Fibroblast of peridontal ligament (primary cell): ENCODE results near the gene LAMC3.

Experiments used
- DNase-seq: peaks from one replicate; pipeline ENCODE4 v3.0.0-alpha.2; 2010; ENCODE audit errors: extremely low read depth

LAMC3 gene

DNA sequence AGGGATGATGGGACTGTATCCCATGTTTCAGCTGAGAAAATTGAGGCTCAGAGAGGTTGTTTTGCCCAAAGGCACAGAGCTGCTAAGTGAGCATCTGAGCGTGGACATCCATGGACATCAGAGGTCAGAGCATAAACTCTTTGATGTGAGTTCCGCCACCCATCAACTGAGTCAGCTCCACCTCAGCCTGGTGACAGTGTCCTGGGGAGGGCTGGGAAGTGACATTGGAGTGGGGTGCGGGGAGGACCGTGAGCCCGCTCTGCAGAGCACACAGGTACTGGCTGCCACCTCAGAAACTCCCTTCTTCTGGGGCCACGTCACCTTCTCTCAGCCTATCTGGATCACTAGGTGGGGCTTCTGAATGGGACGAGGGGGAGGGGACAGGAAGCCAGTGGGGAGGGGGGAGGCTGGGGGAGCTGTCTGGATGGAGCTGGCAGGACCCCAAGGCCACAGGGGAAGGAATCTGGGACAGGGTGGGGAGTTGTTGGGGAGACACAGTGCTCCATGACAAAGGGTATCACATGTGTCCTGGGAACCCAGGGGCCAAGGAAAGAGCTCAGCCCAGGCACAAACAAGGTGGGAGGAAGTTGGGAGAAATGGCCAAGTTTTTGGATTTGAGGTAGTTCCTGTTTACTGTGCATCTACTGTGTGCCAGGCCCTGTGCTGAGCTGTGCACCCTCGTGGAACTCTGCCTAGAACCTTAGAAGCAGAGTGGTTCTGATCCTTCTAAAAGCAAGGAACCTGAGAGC, 2.5 kb downstream of the LAMC3 start:
- no peak for DNase-seq

DNA sequence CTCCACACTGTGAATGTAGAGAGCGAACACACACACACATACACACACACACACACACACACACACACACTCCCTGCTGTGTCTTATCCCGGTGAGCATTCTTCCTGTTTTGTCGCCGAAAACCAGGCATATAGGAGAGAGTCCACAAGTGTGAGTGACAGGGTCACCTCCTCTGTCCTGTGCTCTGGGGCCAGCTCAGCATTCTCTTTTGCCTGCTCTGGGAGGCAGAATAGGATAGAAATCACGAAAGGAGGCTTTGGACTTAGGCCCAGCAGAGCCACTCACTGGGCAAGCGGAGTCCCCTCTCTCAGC, 3.0 kb downstream of the LAMC3 start:
- no peak for DNase-seq

DNA sequence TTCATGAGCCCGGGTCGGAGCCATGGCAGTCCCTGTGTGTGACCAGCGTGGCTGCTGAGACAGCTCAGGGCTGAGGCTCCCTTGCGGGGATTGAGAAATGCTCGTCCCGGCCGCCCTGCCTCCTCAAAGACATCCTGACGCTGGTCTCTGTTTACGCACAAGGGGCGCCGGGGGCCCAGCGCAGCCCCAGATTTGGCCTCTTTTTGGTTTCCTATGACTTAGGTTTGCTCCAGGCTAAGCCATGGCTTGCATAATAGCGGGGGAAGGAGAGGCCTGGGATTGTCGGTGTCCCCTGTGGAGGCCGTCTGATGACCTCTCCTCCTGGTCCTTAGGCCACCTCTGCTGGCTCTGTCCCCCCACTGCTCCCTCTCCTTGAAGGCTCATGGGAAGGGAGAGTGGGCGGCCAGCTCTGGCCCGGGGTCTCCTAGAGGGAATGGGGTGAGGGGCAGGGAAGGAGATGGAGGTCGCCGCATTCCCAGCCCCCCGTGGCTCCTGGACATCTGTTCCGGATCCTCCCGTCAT, 3.5 kb downstream of the LAMC3 start:
- DNase-seq = no peak

DNA sequence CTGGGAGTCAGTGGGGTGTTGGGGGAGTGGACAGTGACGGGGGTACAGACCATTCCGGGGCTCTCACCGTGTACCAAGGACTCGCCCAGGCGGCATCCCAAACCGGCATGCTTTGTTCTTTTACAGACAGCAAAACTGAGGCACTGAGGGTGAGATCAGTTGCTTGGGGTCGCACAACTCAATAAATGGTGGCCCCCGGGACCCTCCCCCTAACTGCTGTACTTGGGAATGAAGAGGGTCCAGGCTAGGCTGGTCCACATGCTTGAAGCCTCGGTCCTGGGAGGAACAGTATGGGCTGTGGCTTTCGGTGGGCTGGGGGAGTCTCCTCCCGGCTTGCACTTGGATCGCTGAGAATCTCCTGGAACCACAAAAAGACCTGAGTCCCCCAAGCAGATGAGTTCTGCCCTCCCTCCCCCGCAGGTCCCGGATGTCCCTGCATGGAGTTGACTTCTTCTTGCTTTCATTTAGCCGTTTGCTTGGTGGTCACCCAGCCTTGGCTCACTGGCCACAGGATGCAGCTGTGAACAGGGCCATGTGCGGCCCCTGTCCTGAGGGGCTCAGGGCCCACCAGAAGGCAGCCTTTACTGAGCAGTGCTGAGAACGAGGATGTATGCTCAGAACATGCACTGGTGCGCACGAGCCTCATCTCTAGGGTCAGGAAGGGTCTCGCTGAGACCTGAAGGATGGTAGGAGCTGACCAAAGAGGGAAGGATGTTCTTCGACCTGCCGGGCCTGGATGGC, 4.2 kb downstream of the LAMC3 start:
- DNase-seq = no peak

- no peak for DNase-seq
Observed at GRCh38 chr9:131013771-131014676, 5.0 kb downstream of the LAMC3 start.

DNA sequence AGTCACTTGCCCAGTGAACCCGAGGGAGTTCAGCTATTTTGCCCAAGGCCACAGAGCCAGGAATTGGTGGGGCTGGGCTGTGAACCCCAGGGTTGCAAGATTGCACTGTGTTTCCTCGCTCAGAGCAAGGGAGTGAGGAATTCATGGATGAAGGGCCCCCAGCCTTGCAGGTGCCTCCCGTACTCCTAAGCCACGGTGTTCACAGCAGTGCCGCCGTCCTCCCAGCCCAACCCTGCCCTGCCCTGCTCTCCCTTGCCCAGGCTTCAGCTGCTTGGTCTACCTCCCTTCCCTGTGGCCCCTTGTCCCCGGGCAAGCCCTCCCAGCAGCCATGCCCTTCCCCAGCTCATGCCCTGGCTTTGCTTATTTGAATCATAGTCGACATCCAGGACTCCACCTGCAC, 6.1 kb downstream of the LAMC3 start:
- DNase-seq = no peak

DNA sequence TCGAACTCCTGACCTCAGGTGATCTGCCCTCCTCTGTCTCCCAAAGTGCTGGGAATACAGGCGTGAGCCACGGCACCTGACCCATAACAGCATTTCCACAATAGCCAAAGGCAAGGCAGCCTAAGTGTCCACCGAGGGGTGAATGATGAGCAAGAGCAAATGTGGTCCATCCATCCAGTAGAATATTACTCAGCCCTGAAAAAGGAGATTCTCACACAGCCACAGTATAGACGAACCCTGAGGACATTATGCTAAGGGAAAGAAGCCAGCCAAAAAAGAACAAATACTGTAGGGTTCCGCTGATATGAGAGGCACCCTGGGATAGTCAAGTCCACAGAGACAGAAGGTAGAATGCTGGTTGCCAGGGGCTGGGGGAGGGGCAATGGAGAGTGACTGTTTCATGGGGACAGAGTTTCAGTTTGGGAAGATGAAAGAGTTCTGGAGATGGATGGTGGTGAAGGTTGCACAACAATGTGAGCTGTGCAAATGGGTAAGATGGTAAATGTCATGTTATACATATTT, 7.0 kb downstream of the LAMC3 start:
- no peak for DNase-seq

GRCh38 chr9:131017067-131017466, 8.1 kb downstream of the LAMC3 start:
- DNase-seq = no peak

- DNase-seq = no peak
Observed at GRCh38 chr9:131018621-131019020, 9.6 kb downstream of the LAMC3 start.

DNA sequence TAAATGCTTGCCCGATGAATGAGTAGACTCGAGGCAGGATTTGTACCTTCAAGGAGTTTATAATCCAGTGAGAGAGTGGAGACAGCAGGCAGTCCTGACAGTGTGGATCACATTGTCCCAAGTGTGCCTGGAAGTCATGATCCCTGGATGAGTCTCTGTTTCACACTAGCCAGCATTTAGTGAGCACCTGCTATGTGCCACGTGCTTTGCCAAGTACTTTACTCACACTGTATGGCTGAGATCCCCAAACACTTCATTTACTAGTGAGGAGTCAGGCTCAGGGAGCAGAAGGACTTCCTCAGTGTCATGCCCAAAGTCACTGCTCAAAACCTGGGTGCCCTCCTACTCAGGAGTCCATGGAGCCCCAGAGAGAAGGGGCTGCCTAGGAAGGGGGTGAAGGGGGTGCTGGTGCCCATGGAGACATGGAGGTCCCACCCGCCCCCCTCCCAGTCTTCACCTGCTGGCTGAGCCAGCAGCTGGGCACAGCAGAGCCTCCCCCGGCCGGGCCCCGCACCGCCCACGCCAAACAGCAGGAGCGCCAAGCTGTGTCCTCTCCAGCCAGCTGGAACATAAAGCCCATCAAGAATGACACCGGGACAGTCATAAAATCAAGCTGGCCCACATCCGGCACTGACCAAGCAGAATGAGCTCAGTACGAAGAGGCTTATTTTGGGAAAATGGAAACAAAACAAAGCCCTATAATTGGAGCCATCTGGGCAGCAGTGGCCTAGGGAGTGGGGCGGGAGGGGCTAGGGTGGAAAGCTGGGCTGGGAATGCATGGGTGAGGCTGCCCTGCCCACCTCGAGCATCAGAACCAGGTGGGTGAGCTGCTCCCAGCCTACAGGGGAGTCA, 10.6 kb downstream of the LAMC3 start:
- DNase-seq = peak; percentile 67

DNA sequence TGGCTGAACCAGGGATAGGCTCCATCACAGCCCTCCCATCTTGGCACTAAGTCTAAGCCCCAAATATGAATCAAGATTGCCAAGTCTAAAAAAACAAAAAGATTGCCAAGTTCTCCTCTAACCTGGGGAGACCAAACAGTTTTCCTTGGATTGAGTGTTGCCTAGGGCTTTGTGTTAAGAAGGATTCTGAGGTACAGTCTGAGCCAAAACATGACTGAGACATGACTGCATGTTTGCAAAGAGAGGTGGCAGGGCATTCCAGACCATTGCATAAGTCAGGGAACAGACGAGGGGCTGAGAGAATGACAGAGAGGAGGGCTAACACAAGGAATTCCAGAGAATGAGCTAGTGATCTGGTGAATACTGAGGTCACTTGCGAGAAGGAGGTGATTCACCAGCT, 11.4 kb downstream of the LAMC3 start:
- peak; percentile 80 for DNase-seq

DNA sequence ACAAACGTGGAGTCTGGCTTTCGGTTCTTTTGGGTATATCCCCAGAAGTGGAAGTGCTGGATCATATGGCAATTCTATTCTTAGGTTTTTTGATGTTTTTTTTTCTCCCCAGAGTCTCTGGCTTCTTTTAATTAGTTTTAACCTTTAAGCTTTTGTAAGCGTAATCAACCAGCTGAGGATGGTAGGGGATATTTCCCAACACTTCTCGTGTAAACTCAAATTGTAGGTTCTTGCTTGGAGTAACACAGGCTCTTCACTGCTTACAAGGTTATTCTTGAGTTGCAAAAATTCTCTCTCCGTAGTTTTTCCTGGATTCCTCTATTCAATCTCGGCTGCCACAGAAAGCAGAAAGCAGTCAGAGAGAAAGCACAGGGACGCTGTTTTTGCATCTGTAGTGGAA, 11.9 kb downstream of the LAMC3 start:
- peak; percentile 71 for DNase-seq

DNA sequence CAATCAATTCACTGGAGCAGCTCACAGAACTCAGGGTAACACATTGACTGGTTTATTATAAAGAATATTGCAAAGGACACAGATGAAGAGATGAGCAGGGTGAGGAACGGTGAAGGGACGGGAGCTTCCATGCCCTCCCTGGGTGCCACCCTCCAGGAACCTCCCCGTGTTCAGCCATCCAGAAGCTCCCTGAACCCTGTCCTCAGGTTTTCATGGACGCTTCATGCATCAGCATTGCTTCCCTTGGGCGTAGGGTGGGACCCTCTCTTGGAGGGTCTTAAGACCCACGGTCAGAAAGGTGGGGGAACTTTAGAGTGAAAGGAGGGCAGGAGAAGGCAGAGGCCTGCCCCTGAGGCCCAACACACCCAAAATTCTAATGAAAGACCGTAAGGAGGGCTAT, 12.8 kb downstream of the LAMC3 start:
- no peak for DNase-seq

DNA sequence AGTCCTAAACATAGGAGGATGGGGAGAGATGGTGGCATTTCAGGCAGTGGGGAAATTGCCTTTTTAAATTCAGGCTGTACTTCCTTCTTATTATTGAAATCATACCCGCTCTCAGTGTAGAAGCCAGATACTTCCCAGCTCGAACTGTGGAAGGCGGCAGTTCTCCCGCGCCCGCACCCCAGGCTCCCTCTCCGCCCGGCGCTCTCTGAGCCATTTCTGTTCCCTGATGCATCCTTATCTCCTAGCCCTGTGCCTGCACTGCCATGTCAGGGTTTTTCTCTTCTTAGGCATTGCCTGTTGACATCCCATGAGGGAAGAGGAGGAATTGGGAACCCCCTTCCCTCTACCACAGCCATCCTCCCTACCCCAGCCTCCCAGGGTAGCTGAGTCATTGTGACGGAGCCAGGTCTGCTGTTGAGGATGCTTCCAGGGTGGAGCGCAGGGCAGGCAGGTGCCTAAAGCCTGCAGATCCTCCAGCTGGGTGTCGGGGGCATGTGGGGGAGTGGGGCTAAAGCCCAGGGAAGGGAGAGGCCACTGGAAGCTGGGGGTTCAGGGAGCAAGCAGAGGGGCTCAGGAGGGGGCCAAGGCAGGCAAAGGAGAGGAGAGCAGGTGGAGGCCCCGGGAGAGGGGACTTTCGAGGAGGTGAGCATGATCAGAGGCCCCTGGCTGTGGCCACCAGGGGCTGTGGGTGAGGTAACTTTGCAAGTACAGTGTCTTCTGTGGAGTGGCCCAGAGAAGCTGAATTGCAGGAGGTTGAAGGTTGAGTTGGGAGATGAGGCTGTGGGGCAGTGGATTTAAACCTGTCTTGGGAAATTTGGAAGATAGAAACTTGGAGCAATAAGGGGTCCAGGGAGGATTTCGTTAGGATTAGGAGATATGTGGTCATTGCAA, 16.2 kb downstream of the LAMC3 start:
- DNase-seq = no peak

DNA sequence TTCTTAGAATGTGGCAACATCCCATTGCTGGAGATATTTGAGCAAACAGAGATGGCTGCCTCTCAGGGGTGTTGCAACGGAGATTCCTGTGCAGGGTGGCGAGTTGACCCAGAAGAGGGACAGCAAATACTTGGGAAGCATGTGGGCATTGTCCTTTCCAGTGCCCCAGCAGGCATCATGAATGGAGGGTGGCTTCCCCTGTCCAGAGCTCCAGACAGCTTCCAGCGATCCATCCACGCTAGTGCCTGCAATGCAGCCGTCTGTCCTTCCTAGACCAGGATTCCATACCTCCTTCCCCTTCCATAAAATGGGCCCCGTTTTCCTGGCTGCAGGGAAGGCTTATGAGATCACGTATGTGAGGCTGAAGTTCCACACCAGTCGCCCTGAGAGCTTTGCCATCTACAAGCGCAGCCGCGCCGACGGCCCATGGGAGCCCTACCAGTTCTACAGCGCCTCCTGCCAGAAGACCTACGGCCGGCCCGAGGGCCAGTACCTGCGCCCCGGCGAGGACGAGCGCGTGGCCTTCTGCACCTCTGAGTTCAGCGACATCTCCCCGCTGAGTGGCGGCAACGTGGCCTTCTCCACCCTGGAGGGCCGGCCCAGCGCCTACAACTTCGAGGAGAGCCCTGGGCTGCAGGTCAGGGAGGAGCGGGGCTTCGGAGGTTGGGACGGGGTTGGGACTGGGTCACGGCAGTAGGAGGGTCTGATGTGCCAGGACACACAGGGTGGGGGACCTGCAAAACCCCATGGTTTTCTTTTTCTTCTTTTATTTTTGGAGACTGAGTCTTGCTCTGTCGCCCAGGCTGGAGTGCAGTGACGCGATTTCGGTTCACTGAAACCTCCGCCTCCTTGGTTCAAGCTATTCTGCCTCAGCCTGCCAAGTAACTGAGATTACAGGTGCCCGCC, 17.2 kb downstream of the LAMC3 start:
- no peak for DNase-seq

- DNase-seq = no peak
Observed at GRCh38 chr9:131027048-131027871, 18.3 kb downstream of the LAMC3 start.

GRCh38 chr9:131027872-131028179, 18.9 kb downstream of the LAMC3 start:
- DNase-seq = no peak

DNA sequence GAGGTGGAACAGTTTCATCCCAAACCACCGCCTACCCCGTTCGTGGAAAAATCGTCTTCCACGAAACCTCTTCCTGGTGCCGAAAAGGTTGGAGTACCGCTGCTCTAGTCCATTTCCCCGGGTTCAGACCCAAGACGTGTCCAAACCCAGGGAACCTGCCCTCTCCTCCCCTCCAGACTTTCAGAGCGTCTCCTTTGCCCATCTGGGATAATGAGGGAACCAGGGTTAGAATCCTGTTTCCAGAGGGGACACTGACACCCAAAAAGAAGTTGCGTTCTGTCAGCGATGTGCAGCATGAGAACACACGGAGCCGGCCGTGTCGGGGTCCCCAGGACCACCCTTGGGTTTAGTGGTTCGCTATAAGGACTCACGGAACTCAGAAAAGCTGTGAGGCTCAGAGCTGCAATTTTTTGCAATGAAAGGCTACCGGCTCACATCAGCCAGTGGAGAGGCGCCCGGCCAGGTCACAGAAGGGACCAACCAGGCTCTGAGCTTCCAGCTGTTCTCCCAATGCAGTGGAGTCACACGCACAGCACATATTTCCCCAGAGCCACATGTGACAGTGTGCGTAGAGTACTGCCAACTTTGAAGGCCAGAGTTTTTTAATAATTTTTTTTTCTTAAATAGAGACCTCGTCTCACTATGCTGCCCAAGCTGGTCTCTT, 19.4 kb downstream of the LAMC3 start:
- DNase-seq = no peak
